H9 (cell line): ENCODE measurements around the gene NDRG4. TPM values are rescaled to one million over a fixed set of nuclear protein-coding genes. Genes with fewer than 3 reads are reported as not detected.

ENCODE experiments used
- DNase-seq: peaks from one replicate; pipeline ENCODE4 v3.0.0-alpha.2; 2017
- H2AFZ ChIP-seq: one replicate; pipeline ENCODE4 v1.6.1; 2013; ENCODE audit warnings: mild to moderate bottlenecking, low read length, control low read depth, moderate library complexity
- H2AK5ac ChIP-seq: 2 replicates; pipeline ENCODE4 v1.6.1; 2013; ENCODE audit warnings: low read length, control low read depth, mixed read lengths; ENCODE audit not compliant: insufficient read length
- H2BK120ac ChIP-seq: one replicate; pipeline ENCODE4 v1.6.1; 2013; ENCODE audit warnings: low read depth, mild to moderate bottlenecking, low read length, control low read depth, inconsistent platforms; ENCODE audit not compliant: poor library complexity, severe bottlenecking
- H2BK12ac ChIP-seq: 2 replicates; pipeline ENCODE4 v1.6.1; 2013; ENCODE audit warnings: low read length, control low read depth, mixed read lengths, low read depth; ENCODE audit not compliant: insufficient read length
- H2BK15ac ChIP-seq: 2 replicates; pipeline ENCODE4 v1.6.1; 2013; ENCODE audit warnings: low read depth, low read length, control low read depth
- H2BK20ac ChIP-seq: one replicate; pipeline ENCODE4 v1.6.1; 2013; ENCODE audit warnings: low read depth, mild to moderate bottlenecking, low read length, control low read depth, inconsistent platforms; ENCODE audit not compliant: poor library complexity, severe bottlenecking
- H2BK5ac ChIP-seq: 2 replicates; pipeline ENCODE4 v1.6.1; 2013; ENCODE audit warnings: low read length, control low read depth, mixed read lengths; ENCODE audit not compliant: insufficient read length
- H3K14ac ChIP-seq: 2 replicates; pipeline ENCODE4 v1.6.1; 2013; ENCODE audit warnings: low read length, control low read depth; ENCODE audit not compliant: insufficient read depth
- H3K18ac ChIP-seq: 2 replicates; pipeline ENCODE4 v1.6.1; 2013; ENCODE audit warnings: low read depth, mild to moderate bottlenecking, mixed read lengths, low read length, control low read depth; ENCODE audit not compliant: insufficient read length
- H3K23ac ChIP-seq: 2 replicates; pipeline ENCODE4 v1.6.1; 2013; ENCODE audit warnings: low read length, control low read depth, mixed read lengths, low read depth; ENCODE audit not compliant: insufficient read length
- H3K23me2 ChIP-seq: 2 replicates; pipeline ENCODE4 v1.6.1; 2013; ENCODE audit warnings: low read depth, mild to moderate bottlenecking, mixed read lengths, low read length, control low read depth; ENCODE audit not compliant: insufficient read length, poor library complexity, severe bottlenecking
- H3K27ac ChIP-seq: 2 replicates; pipeline ENCODE4 v1.5.1; 2013; ENCODE audit warnings: low read length, control low read depth, mixed read lengths, low read depth; ENCODE audit not compliant: insufficient read length
- H3K27me3 ChIP-seq: 2 replicates; pipeline ENCODE4 v1.6.1; 2013; ENCODE audit warnings: low read length, control low read depth, inconsistent platforms; ENCODE audit not compliant: insufficient read depth
- H3K4ac ChIP-seq: 2 replicates; pipeline ENCODE4 v1.6.1; 2013; ENCODE audit warnings: low read depth, mild to moderate bottlenecking, control low read depth, inconsistent platforms, low read length, moderate library complexity
- H3K4me1 ChIP-seq: 2 replicates; pipeline ENCODE4 v1.6.1; 2013; ENCODE audit warnings: low read length, control low read depth, inconsistent platforms; ENCODE audit not compliant: insufficient read depth
- H3K4me2 ChIP-seq: 2 replicates; pipeline ENCODE4 v1.6.1; 2013; ENCODE audit warnings: low read length, control low read depth, mixed read lengths; ENCODE audit not compliant: insufficient read length, insufficient read depth
- H3K56ac ChIP-seq: 2 replicates; pipeline ENCODE4 v1.6.1; 2013; ENCODE audit warnings: low read depth, mild to moderate bottlenecking, mixed read lengths, low read length, control low read depth; ENCODE audit not compliant: insufficient read length
- H3K79me1 ChIP-seq: 2 replicates; pipeline ENCODE4 v1.6.1; 2013; ENCODE audit warnings: low read depth, mild to moderate bottlenecking, moderate library complexity, low read length, control low read depth, inconsistent platforms; ENCODE audit not compliant: insufficient read depth, poor library complexity, severe bottlenecking
- H3K79me2 ChIP-seq: 2 replicates; pipeline ENCODE4 v1.6.1; 2013; ENCODE audit warnings: low read length, control low read depth, inconsistent platforms; ENCODE audit not compliant: insufficient read depth
- H3K9ac ChIP-seq: 2 replicates; pipeline ENCODE4 v1.6.1; 2013; ENCODE audit warnings: low read length, control low read depth, mixed read lengths; ENCODE audit not compliant: insufficient read length; ENCODE audit errors: extremely low read depth
- H3K9me3 ChIP-seq: one replicate; pipeline ENCODE4 v1.6.1; 2013; ENCODE audit warnings: low read depth, low read length, inconsistent platforms; ENCODE audit not compliant: control insufficient read depth
- H3T11ph ChIP-seq: one replicate; pipeline ENCODE4 v1.6.1; 2013; ENCODE audit warnings: mild to moderate bottlenecking, low read length, control low read depth, inconsistent platforms
- H4K20me1 ChIP-seq: one replicate; pipeline ENCODE4 v1.6.1; 2013; ENCODE audit not compliant: control insufficient read depth, insufficient read length, insufficient read depth
- H4K5ac ChIP-seq: 2 replicates; pipeline ENCODE4 v1.6.1; 2013; ENCODE audit warnings: low read depth, mild to moderate bottlenecking, mixed read lengths, low read length, control low read depth; ENCODE audit not compliant: insufficient read length
- H4K8ac ChIP-seq: replicated peaks from 2 replicates; pipeline ENCODE4 v1.6.1; 2013; ENCODE audit warnings: low read length, control low read depth, mixed read lengths, low read depth; ENCODE audit not compliant: insufficient read length
- H4K91ac ChIP-seq: 2 replicates; pipeline ENCODE4 v1.6.1; 2013; ENCODE audit warnings: low read depth, mild to moderate bottlenecking, moderate library complexity, mixed read lengths, low read length, control low read depth; ENCODE audit not compliant: insufficient read length
- H3K27ac Mint-ChIP-seq, 3 experiments: 2 replicates in 2 of 3; 3 replicates in 1 of 3; pipeline ENCODE4 v1.8.0; 2020 to 2021; ENCODE audit warnings: mixed read lengths in 3 of 3, mild to moderate bottlenecking in 1 of 3, moderate library complexity in 1 of 3
- H3K27me3 Mint-ChIP-seq: 2 replicates; pipeline ENCODE4 v1.8.0; 2021; ENCODE audit warnings: low read depth, mild to moderate bottlenecking, moderate library complexity, mixed read lengths
- H3K36me3 Mint-ChIP-seq, 3 experiments: 2 replicates in 2 of 3; 3 replicates in 1 of 3; pipeline ENCODE4 v1.8.0; 2020 to 2021; ENCODE audit warnings: low read depth in 3 of 3, mixed read lengths in 3 of 3; ENCODE audit not compliant: insufficient read depth in 1 of 3
- H3K4me1 Mint-ChIP-seq, 2 experiments: 2 replicates each; pipeline ENCODE4 v1.8.0; 2020; ENCODE audit warnings: mixed read lengths in 2 of 2
- H3K4me3 Mint-ChIP-seq, 2 experiments: 2 replicates in 1 of 2; 3 replicates in 1 of 2; pipeline ENCODE4 v1.8.0; 2020 to 2021; ENCODE audit warnings: mild to moderate bottlenecking in 2 of 2, mixed read lengths in 2 of 2, moderate library complexity in 1 of 2
- H3K9me3 Mint-ChIP-seq, 2 experiments: 2 replicates in 1 of 2; 3 replicates in 1 of 2; pipeline ENCODE4 v1.8.0; 2020; ENCODE audit warnings: mild to moderate bottlenecking in 2 of 2, mixed read lengths in 2 of 2, moderate library complexity in 1 of 2
- WGBS: extraction: QIAGEN DNeasy Blood & Tissue Kit; methylation state at CpG from one replicate; pipeline ENCODE4 v1.1.7; 2013; ENCODE audit warnings: missing lambda C conversion rate, low lambda C conversion rate, mixed read lengths; ENCODE audit not compliant: insufficient read length; ENCODE audit errors: extremely low coverage; 5-methylcytosine and 5-hydroxymethylcytosine counted together
- total RNA-seq: library from RNA; stranded (reverse); gene quantifications from 2 replicates; pipeline ENCODE4 v1.2.1, GENCODE V29; 2021
- TF ChIP-seq, protein P1 (sequence below): fragments of 200-600 bp; sonication (generic); conservative IDR thresholded peaks from 3 replicates; pipeline ENCODE4 v1.8.0; 2021; ENCODE audit warnings: antibody characterized with exemption, mild to moderate bottlenecking

The NDRG4 gene
- total RNA-seq, 1 experiment from 2014 or later: 18.6 TPM

DNA sequence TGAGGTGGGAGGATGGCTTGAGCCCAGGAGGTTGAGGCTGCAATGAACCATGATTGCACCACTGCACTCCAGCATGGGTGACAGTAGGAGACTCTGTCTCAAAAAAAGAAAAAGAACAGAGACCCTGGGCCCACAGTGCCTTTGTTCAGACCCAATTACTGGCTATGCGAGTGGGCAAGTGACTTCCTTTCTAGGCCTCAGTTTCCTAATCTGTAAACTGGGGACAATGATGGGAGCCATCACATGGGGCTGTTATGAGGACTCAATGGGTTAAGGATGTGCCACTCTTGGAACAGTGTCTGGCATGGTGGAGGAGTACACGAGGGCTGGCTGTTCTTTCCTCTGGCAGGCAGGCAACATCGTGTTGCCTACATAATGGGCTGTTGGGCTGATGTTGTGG, 47.3 kb upstream of the NDRG4 start:
- Histone ChIP-seq H3K56ac (no peak overlapping the region), H2BK12ac (no peak overlapping the region), H3K23me2 (no peaks in the 10 kb centered on the region), H3K4me1 (no peaks in the 10 kb centered on the region), H3K4ac (no peak overlapping the region), H3K14ac (no peak overlapping the region), H3K79me1 (no peaks in the 10 kb centered on the region), H2AFZ (no peak overlapping the region), H2BK120ac (no peak overlapping the region), H3K9me3 (no peaks in the 10 kb centered on the region), H4K20me1 (no peaks in the 10 kb centered on the region), H2AK5ac (no peak overlapping the region), H3K27ac (no peak overlapping the region), H4K5ac (no peak overlapping the region), H3K27me3 (no peaks in the 10 kb centered on the region), H3T11ph (no peak overlapping the region), H4K8ac (no peak overlapping the region), H4K91ac (no peak overlapping the region), H3K23ac (no peak overlapping the region), H2BK20ac (no peak overlapping the region), H3K79me2 (no peaks in the 10 kb centered on the region), H3K4me2 (no peak overlapping the region), H2BK5ac (no peak overlapping the region), H3K9ac (no peak overlapping the region), H3K18ac (no peak overlapping the region), H2BK15ac (no peak overlapping the region)
- H3K4me3 Mint-ChIP-seq: no peak overlapping the region
- TF ChIP-seq, protein P1, sequence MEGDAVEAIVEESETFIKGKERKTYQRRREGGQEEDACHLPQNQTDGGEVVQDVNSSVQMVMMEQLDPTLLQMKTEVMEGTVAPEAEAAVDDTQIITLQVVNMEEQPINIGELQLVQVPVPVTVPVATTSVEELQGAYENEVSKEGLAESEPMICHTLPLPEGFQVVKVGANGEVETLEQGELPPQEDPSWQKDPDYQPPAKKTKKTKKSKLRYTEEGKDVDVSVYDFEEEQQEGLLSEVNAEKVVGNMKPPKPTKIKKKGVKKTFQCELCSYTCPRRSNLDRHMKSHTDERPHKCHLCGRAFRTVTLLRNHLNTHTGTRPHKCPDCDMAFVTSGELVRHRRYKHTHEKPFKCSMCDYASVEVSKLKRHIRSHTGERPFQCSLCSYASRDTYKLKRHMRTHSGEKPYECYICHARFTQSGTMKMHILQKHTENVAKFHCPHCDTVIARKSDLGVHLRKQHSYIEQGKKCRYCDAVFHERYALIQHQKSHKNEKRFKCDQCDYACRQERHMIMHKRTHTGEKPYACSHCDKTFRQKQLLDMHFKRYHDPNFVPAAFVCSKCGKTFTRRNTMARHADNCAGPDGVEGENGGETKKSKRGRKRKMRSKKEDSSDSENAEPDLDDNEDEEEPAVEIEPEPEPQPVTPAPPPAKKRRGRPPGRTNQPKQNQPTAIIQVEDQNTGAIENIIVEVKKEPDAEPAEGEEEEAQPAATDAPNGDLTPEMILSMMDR: no peak
- no peak overlapping the region for H3K27ac Mint-ChIP-seq
- H3K9me3 Mint-ChIP-seq: no peaks in the 10 kb centered on the region
- DNase-seq: no peak
- peaks cover 0 to 10% of the 10 kb centered on the region in 2 experiments; a peak in 2 of 4 replicates for H3K4me1 Mint-ChIP-seq
- H3K36me3 Mint-ChIP-seq: no peaks in the 10 kb centered on the region
- peaks cover 48% of the 10 kb centered on the region for H3K27me3 Mint-ChIP-seq
- WGBS: no CpG with 5 or more reads among the region's 3 CpGs
